HepG2 (cell line): ENCODE measurements around the gene HECA. TPM values are rescaled to one million over a fixed set of nuclear protein-coding genes. Genes with fewer than 3 reads are reported as not detected.
A peak's percentile ranks its signal among the peaks of the same experiment; 100 is the strongest.

ENCODE experiments used
- ATAC-seq: fragments of 200-7000 bp; cut with Tn5 transposase; 3 replicates; pipeline ENCODE4 v1.9.1; 2020; ENCODE audit warnings: mild to moderate bottlenecking, moderate library complexity
- BruUV-seq: library from RNA; stranded (reverse); fragments of 400-500 nt; replicated peaks from 2 replicates; lab custom pipeline; 2021; lab: Mats Ljungman, UMichigan
- CTCF ChIA-PET: fragments of 300-600 bp; formaldehyde crosslinking; extraction: SDS; loops from one replicate; lab custom pipeline; 2021; ENCODE audit warnings: low total read pairs, inconsistent platforms, low intra/inter-chr PET ratio; lab: Yijun Ruan, JAX
- POLR2A ChIA-PET: fragments of 350-600 bp; sonication (Branson Sonifier 250); formaldehyde crosslinking; loops from one replicate; lab custom pipeline; 2020; ENCODE audit warnings: antibody characterized with exemption, inconsistent platforms; lab: Yijun Ruan, JAX
- DNase-seq: peaks from one replicate; pipeline ENCODE4 v3.0.0-alpha.2; 2015; ENCODE audit warnings: low spot score
- FAIRE-seq: peaks from 3 replicates; lab custom pipeline; 2011; peaks lifted over from hg19 to GRCh38; lab: Jason Lieb, UNC
- H2AFZ ChIP-seq: one replicate; pipeline ENCODE4 v1.6.1; 2011; ENCODE audit warnings: low read length, inconsistent platforms
- H3K27ac ChIP-seq: fragments of 300-600 bp; 3 replicates; pipeline ENCODE4 v1.8.0; 2011; ENCODE audit warnings: mixed run types, mild to moderate bottlenecking, mixed read lengths, low read length, inconsistent platforms; ENCODE audit not compliant: insufficient read depth; ENCODE audit errors: extremely low read length
- H3K27me3 ChIP-seq, 2 experiments: fragments of 200-600 bp in 1 of 2; 2 replicates in 1 of 2; 3 replicates in 1 of 2; pipeline versions ENCODE4 v1.6.0 to v1.8.0; 2011; ENCODE audit warnings: low read length in 2 of 2, mild to moderate bottlenecking in 2 of 2, moderate library complexity in 2 of 2, inconsistent platforms in 1 of 2; ENCODE audit not compliant: insufficient read depth in 2 of 2, control insufficient read depth in 1 of 2
- H3K36me3 ChIP-seq, 2 experiments: fragments of 200-600 bp in 1 of 2; replicated peaks in 1 of 2; 2 replicates in 1 of 2; 3 replicates in 1 of 2; pipeline versions ENCODE4 v1.5.1 to v1.8.0; 2011; ENCODE audit warnings: low read length in 2 of 2, inconsistent platforms in 1 of 2; ENCODE audit not compliant: insufficient read depth in 2 of 2, control insufficient read depth in 1 of 2
- H3K4me1 ChIP-seq: 2 replicates; pipeline ENCODE4 v1.5.1; 2012; ENCODE audit warnings: low read length, inconsistent platforms; ENCODE audit not compliant: insufficient read depth
- H3K4me2 ChIP-seq: 2 replicates; pipeline ENCODE4 v1.6.0; 2011; ENCODE audit warnings: low read depth, low read length, inconsistent platforms
- H3K4me3 ChIP-seq, 3 experiments: fragments of 200-600 bp in 1 of 3; sonication (generic), shearing (Covaris generic) in 1 of 3; replicated peaks in 1 of 3; 2 replicates each; pipeline ENCODE4 v1.5.1; 2011 to 2016; ENCODE audit warnings: low read length in 3 of 3, inconsistent platforms in 2 of 3, low read depth in 2 of 3, mild to moderate bottlenecking in 2 of 3, control low read depth in 1 of 3, mixed read lengths in 1 of 3; ENCODE audit not compliant: insufficient read depth in 1 of 3
- H3K79me2 ChIP-seq: one replicate; pipeline ENCODE4 v1.6.1; 2011; ENCODE audit warnings: low read length, inconsistent platforms; ENCODE audit not compliant: insufficient read depth
- H3K9ac ChIP-seq: 2 replicates; pipeline ENCODE4 v1.6.0; 2011; ENCODE audit warnings: mild to moderate bottlenecking, low read depth, low read length, inconsistent platforms; ENCODE audit not compliant: insufficient read depth
- H3K9me3 ChIP-seq: 2 replicates; pipeline ENCODE4 v1.5.1; 2012; ENCODE audit warnings: mild to moderate bottlenecking, low read length
- H4K20me1 ChIP-seq: 2 replicates; pipeline ENCODE4 v1.6.0; 2011; ENCODE audit warnings: inconsistent platforms, mild to moderate bottlenecking, low read length, moderate library complexity; ENCODE audit not compliant: insufficient read depth
- IKZF1 ChIP-seq: fragments of 450-650 bp; IDR thresholded peaks from 2 replicates; pipeline ENCODE4 v1.7.1; 2016
- IKZF4 ChIP-seq: sonication (generic); formaldehyde crosslinking; IDR thresholded peaks from 2 replicates; pipeline ENCODE4 v1.5.1; 2020; ENCODE audit warnings: borderline replicate concordance, mild to moderate bottlenecking, low read depth, missing genetic modification reagents; ENCODE audit errors: not compliant biosample characterization
- MAFF ChIP-seq: IDR thresholded peaks from 2 replicates; pipeline ENCODE4 v1.6.1; 2011; ENCODE audit warnings: low read depth, low read length, improper control_type of control experiment
- MAFK ChIP-seq, 2 experiments: IDR thresholded peaks in 1 of 2; conservative IDR thresholded peaks in 1 of 2; 2 replicates each; pipeline ENCODE4 v1.6.1; 2011; ENCODE audit warnings: improper control_type of control experiment in 2 of 2, low read length in 2 of 2
- ZFP36L1 ChIP-seq: sonication (generic); formaldehyde crosslinking; IDR thresholded peaks from 2 replicates; pipeline ENCODE4 v1.8.0; 2022; ENCODE audit warnings: mild to moderate bottlenecking, missing genetic modification reagents, moderate library complexity
- ZNF713 ChIP-seq: sonication (generic); formaldehyde crosslinking; IDR thresholded peaks from 2 replicates; pipeline ENCODE4 v1.4.0; 2020; ENCODE audit warnings: mild to moderate bottlenecking, missing genetic modification reagents
- WGBS: methylation state at CpG from one replicate; pipeline ENCODE4 v1.1.6; 2017; ENCODE audit warnings: low lambda C conversion rate; 5-methylcytosine and 5-hydroxymethylcytosine counted together
- in situ Hi-C: cut with HindIII; loops from 2 replicates; pipeline ENCODE4 v1.10.0; 2017; ENCODE audit warnings: low pct_unique_long_range_greater_than_20kb; ENCODE audit not compliant: extremely low pct_ligation_motif_present
- intact Hi-C: fragments of 100-400 bp; cut with micrococcal nuclease; formaldehyde crosslinking; loops from one replicate; pipeline ENCODE4 v1.10.0; 2022; ENCODE audit not compliant: unreplicated experiment
- polyA plus RNA-seq, 8 experiments: library from polyadenylated mRNA; depleted of rRNA in 3 of 8; stranded (reverse) in 7 of 8; unstranded in 1 of 8; fragments of >200 nt; fragmentation: Illumina TruSeq in 4 of 8; extraction: Trizol in 4 of 8; gene quantifications; 2 replicates each; pipeline versions ENCODE4 v1.2.1 to v1.2.3, GENCODE V29; 2011 to 2016; ENCODE audit warnings: low read depth in 4 of 8, missing spikeins in 1 of 8, mixed read lengths in 1 of 8; ENCODE audit not compliant: insufficient read depth in 1 of 8
- total RNA-seq, 5 experiments: library from RNA; depleted of rRNA; stranded (reverse); fragments of >200 nt; fragmentation: Illumina TruSeq; extraction: Trizol; gene quantifications; 2 replicates each; pipeline ENCODE4 v1.2.3, GENCODE V29; 2016; ENCODE audit warnings: low read depth in 1 of 5
- TF ChIP-seq, protein P1 (sequence below): sonication (generic); formaldehyde crosslinking; conservative IDR thresholded peaks from 2 replicates; pipeline ENCODE4 v1.8.1; 2023; ENCODE audit warnings: missing genetic modification reagents
- TF ChIP-seq, protein P2 (sequence below): sonication (generic); formaldehyde crosslinking; IDR thresholded peaks from 2 replicates; pipeline ENCODE4 v1.4.0; 2020; ENCODE audit warnings: mild to moderate bottlenecking, missing genetic modification reagents, borderline replicate concordance
- TF ChIP-seq, protein P3 (sequence below): sonication (generic); formaldehyde crosslinking; IDR thresholded peaks from 2 replicates; pipeline ENCODE4 v1.4.0; 2020; ENCODE audit warnings: missing genetic modification reagents

Gene HECA
- total and polyA plus RNA-seq, 2 of the 13 experiments (the other 11 are each of a cell fraction or from before 2014, with no cell fraction given) = 0.18 to 0.49 TPM

DNA sequence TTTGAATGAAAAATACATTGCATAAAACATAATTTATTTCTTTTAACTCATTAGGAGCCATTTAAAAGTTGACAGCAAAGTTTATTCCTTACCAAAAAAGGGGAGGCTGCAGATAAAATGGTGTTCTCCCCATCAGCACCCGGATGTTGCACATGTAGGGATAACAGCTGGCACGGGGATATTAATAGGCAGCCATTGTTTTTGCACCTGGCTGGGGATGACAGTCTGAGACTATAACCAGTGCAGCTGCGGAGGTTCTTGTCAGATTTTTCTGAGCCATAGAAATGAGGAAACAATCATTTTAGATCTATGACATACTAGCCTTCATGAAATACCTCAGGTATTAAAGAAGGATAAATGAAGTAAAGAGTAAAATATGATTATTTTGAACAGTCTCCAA lies 20.1 kb upstream of the HECA start (continued):
- TF ChIP-seq, protein P1, sequence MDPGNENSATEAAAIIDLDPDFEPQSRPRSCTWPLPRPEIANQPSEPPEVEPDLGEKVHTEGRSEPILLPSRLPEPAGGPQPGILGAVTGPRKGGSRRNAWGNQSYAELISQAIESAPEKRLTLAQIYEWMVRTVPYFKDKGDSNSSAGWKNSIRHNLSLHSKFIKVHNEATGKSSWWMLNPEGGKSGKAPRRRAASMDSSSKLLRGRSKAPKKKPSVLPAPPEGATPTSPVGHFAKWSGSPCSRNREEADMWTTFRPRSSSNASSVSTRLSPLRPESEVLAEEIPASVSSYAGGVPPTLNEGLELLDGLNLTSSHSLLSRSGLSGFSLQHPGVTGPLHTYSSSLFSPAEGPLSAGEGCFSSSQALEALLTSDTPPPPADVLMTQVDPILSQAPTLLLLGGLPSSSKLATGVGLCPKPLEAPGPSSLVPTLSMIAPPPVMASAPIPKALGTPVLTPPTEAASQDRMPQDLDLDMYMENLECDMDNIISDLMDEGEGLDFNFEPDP (CRISPR knock-in tag) = no peak
- TF ChIP-seq, protein P2, sequence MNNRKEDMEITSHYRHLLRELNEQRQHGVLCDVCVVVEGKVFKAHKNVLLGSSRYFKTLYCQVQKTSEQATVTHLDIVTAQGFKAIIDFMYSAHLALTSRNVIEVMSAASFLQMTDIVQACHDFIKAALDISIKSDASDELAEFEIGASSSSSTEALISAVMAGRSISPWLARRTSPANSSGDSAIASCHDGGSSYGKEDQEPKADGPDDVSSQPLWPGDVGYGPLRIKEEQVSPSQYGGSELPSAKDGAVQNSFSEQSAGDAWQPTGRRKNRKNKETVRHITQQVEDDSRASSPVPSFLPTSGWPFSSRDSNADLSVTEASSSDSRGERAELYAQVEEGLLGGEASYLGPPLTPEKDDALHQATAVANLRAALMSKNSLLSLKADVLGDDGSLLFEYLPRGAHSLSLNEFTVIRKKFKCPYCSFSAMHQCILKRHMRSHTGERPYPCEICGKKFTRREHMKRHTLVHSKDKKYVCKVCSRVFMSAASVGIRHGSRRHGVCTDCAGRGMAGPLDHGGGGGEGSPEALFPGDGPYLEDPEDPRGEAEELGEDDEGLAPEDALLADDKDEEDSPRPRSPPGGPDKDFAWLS (CRISPR knock-in tag) = no peak

DNA sequence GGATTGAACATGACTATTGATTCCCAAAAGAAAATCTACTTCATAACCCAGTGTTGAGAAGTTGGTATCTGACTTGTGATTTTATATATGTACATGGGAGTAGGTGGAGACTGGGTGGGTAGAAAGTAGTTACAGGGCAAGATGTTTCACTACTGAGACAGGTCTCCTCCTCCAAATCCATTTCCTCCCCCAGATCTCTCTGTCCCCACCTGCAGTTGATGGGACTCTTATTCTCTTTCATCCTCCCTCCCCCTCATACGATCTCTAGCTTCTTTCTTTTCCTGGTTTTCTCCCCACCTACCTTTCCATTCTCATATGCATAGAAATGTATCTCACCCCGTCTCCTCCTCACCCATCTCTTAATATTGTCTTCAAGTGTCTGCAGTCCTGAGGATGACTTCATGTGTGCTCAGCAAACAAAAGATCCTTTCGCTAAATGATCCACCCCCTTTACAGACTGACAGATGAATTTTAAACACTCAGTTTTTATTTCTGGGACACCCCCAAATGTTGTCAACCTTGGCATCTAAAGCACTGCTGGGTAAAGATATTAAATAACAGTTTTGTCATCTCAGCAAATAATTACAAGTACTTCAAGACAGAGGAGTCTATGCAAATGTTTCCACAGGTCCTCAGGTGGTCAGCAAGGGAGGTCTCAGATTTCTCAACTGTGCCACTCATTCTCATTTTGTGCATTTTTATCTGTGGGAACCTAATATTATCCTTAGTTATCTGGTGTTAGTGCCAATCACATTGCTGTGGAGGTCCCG lies 18.7 kb upstream of the HECA start:
- ChIA-PET CTCF (no interaction called here), POLR2A (no interaction called here)
- Histone ChIP-seq H3K36me3 (no peaks in the 10 kb centered on the region), H3K9me3 (peaks cover 6% of the 10 kb centered on the region; the same call in 1 of the 2 replicates), H3K9ac (no peak overlapping the region), H2AFZ (no peak overlapping the region), H3K27me3 (no peaks in the 10 kb centered on the region; a peak in 2 of 5 replicates), H3K4me3 (no peak overlapping the region), H3K27ac (no peak overlapping the region), H3K4me2 (no peak overlapping the region), H3K4me1 (no peaks in the 10 kb centered on the region), H4K20me1 (no peaks in the 10 kb centered on the region), H3K79me2 (no peaks in the 10 kb centered on the region)
- no peak for ATAC-seq
- 11% methylated on average over 4 of the region's 4 CpGs for WGBS
- in situ Hi-C loops (no loop called here), intact Hi-C loops (no loop called here)
- FAIRE-seq = no peak
- DNase-seq = no peak
- no TSS peak for BruUV-seq
- TF ChIP-seq IKZF1 = no peak
- TF ChIP-seq MAFK (conservative IDR thresholded peaks at IDR 0.05 in 1 of 2, IDR thresholded peaks at IDR 0.05 in 1 of 2; ENCODE audit: low read length in 2 of 2) = peak; percentile 88 to 94
- no peak for TF ChIP-seq ZNF713 (CRISPR knock-in tag)
- peak; percentile 90 for TF ChIP-seq MAFF
- no peak for TF ChIP-seq ZFP36L1
- no peak for TF ChIP-seq IKZF4 (CRISPR knock-in tag)
- TF ChIP-seq, protein P3, sequence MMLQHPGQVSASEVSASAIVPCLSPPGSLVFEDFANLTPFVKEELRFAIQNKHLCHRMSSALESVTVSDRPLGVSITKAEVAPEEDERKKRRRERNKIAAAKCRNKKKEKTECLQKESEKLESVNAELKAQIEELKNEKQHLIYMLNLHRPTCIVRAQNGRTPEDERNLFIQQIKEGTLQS = no peak
